RWPE2 (cell line): ENCODE data around the gene TMEM52B.

Source experiments
- ATAC-seq: fragments of 200-7000 bp; cut with Tn5 transposase; 3 replicates; pipeline ENCODE4 v1.9.1; 2021; ENCODE audit warnings: low read depth
- DNase-seq: peaks from one replicate; pipeline ENCODE4 v3.0.0-alpha.2; 2020; ENCODE audit warnings: low spot score
- H3K27ac ChIP-seq: fragments of 450-650 bp; 2 replicates; pipeline ENCODE4 v1.5.1; 2017; ENCODE audit warnings: mild to moderate bottlenecking; ENCODE audit not compliant: poor library complexity, severe bottlenecking
- H3K27me3 ChIP-seq: fragments of 250-450 bp; sonication (Bioruptor Pico); 2 replicates; pipeline ENCODE4 v1.5.1; 2021; ENCODE audit warnings: mild to moderate bottlenecking, moderate library complexity; ENCODE audit not compliant: insufficient read depth, poor library complexity, severe bottlenecking
- H3K36me3 ChIP-seq: fragments of 250-450 bp; sonication (Bioruptor Pico); 2 replicates; pipeline ENCODE4 v1.5.1; 2020; ENCODE audit warnings: low read depth, mild to moderate bottlenecking, moderate library complexity
- H3K4me1 ChIP-seq: fragments of 250-450 bp; sonication (Bioruptor Pico); 2 replicates; pipeline ENCODE4 v1.5.1; 2021; ENCODE audit warnings: mild to moderate bottlenecking, moderate library complexity; ENCODE audit not compliant: insufficient read depth, poor library complexity, severe bottlenecking
- H3K4me3 ChIP-seq: fragments of 250-450 bp; sonication (Bioruptor Pico); 2 replicates; pipeline ENCODE4 v1.5.1; 2021; ENCODE audit warnings: mild to moderate bottlenecking, moderate library complexity; ENCODE audit not compliant: severe bottlenecking
- H3K9me3 ChIP-seq: fragments of 250-450 bp; sonication (Bioruptor Pico); 2 replicates; pipeline ENCODE4 v1.5.1; 2021; ENCODE audit warnings: mild to moderate bottlenecking, moderate library complexity; ENCODE audit not compliant: severe bottlenecking
- CTCF ChIP-seq: fragments of 450-650 bp; IDR thresholded peaks from one replicate; pipeline ENCODE4 v1.5.1; 2017; ENCODE audit warnings: mild to moderate bottlenecking, moderate library complexity; ENCODE audit not compliant: poor library complexity, severe bottlenecking

Gene TMEM52B

GRCh38 chr12:10170216-10170615, 8.6 kb upstream of the TMEM52B start:
- Histone ChIP-seq H3K9me3 (no peaks in the 10 kb centered on the region), H3K27ac (no peak overlapping the region), H3K4me3 (no peak overlapping the region), H3K4me1 (peaks cover 16% of the 10 kb centered on the region), H3K27me3 (no peaks in the 10 kb centered on the region), H3K36me3 (no peaks in the 10 kb centered on the region)
- DNase-seq (no peak), ATAC-seq (peak; percentile 70)
- TF ChIP-seq CTCF, result no peak

- DNase-seq, result no peak
- no peak within 1 kb of the TSS for H3K27ac ChIP-seq
- H3K36me3 ChIP-seq, result no peaks in the 10 kb centered on the region
- TF ChIP-seq CTCF, result no peak
- no peaks in the 10 kb centered on the region for H3K27me3 ChIP-seq
- no peaks in the 10 kb centered on the region for H3K9me3 ChIP-seq
- H3K4me1 ChIP-seq, result peaks cover 25% of the 10 kb centered on the region
- ATAC-seq, result peak; percentile 58; the same call in 2 of the 3 replicates
- H3K4me3 ChIP-seq, result no peak within 1 kb of the TSS
Observed at GRCh38 chr12:10171973-10172728, 6.7 kb upstream of the TMEM52B start, which contains the start of gene OLR1. Gene OLR1, minus strand, starts transcription at chr12:10172132. Its CDS starts 55 bp downstream, at chr12:10172077.

- H3K4me1 ChIP-seq, result peaks cover 12% of the 10 kb centered on the region
- DNase-seq (no peak), ATAC-seq (no peak)
- no peak overlapping the region for H3K4me3 ChIP-seq
- H3K9me3 ChIP-seq, result no peaks in the 10 kb centered on the region
- H3K36me3 ChIP-seq, result no peaks in the 10 kb centered on the region
- peak overlapping the region; percentile 16 for H3K27ac ChIP-seq
- H3K27me3 ChIP-seq, result no peaks in the 10 kb centered on the region
- no peak for TF ChIP-seq CTCF
Observed at GRCh38 chr12:10174986-10175614, 3.7 kb upstream of the TMEM52B start.

- Histone ChIP-seq H3K36me3 (no peaks in the 10 kb centered on the region), H3K4me1 (peaks cover 12% of the 10 kb centered on the region), H3K9me3 (no peaks in the 10 kb centered on the region), H3K27ac (peak overlapping the region; percentile 16), H3K27me3 (no peaks in the 10 kb centered on the region), H3K4me3 (no peak overlapping the region)
- no peak for TF ChIP-seq CTCF
- ATAC-seq, result no peak
- no peak for DNase-seq
Observed at GRCh38 chr12:10175846-10176636, 2.8 kb upstream of the TMEM52B start.
